Mesothelial cell of epicardium (in vitro differentiated cells): ENCODE measurements around the gene PFKL. TPM values are rescaled to one million over a fixed set of nuclear protein-coding genes. Genes with fewer than 3 reads are reported as not detected.
A peak's percentile ranks its signal among the peaks of the same experiment; 100 is the strongest.

Source experiments
- DNase-seq, 2 experiments: peaks; one replicate each; pipeline ENCODE4 v3.0.0; 2021; ENCODE audit warnings: low spot score in 2 of 2; ENCODE audit not compliant: unreplicated experiment in 2 of 2
- H3K27ac Mint-ChIP-seq: 2 replicates; pipeline ENCODE4 v1.8.0; 2021; ENCODE audit warnings: mixed read lengths
- H3K27me3 Mint-ChIP-seq: 2 replicates; pipeline ENCODE4 v1.8.0; 2021; ENCODE audit warnings: low read depth, mixed read lengths
- H3K36me3 Mint-ChIP-seq: 2 replicates; pipeline ENCODE4 v1.8.0; 2021; ENCODE audit warnings: mixed read lengths
- H3K4me1 Mint-ChIP-seq: 2 replicates; pipeline ENCODE4 v1.8.0; 2021; ENCODE audit warnings: mixed read lengths
- H3K4me3 Mint-ChIP-seq: 2 replicates; pipeline ENCODE4 v1.8.0; 2021; ENCODE audit warnings: mild to moderate bottlenecking, moderate library complexity, mixed read lengths
- H3K9me3 Mint-ChIP-seq: 2 replicates; pipeline ENCODE4 v1.8.0; 2021; ENCODE audit warnings: mixed read lengths
- CTCF ChIP-seq: fragments of 200-600 bp; sonication (generic); IDR thresholded peaks from one replicate; pipeline ENCODE4 v1.5.0; 2021; ENCODE audit warnings: antibody characterized with exemption; ENCODE audit not compliant: unreplicated experiment
- total RNA-seq: library from RNA; stranded (reverse); gene quantifications from 3 replicates; pipeline ENCODE4 v1.2.1, GENCODE V29; 2021

PFKL gene
- total RNA-seq, 1 donor from 2014 or later: 155 TPM

GRCh38 chr21:44331650-44332307 is 31.9 kb downstream of the PFKL start:
- Mint-ChIP-seq H3K4me3 (no peak overlapping the region), H3K9me3 (no peaks in the 10 kb centered on the region), H3K27ac (peak overlapping the region; percentile 81), H3K27me3 (no peaks in the 10 kb centered on the region), H3K4me1 (peaks cover 4% of the 10 kb centered on the region), H3K36me3 (peaks cover 2% of the 10 kb centered on the region)
- DNase-seq: no peak
- no peak for TF ChIP-seq CTCF

- no peak overlapping the region for H3K4me3 Mint-ChIP-seq
- no peaks in the 10 kb centered on the region for H3K27me3 Mint-ChIP-seq
- H3K9me3 Mint-ChIP-seq: no peaks in the 10 kb centered on the region
- peaks cover 2% of the 10 kb centered on the region for H3K36me3 Mint-ChIP-seq
- DNase-seq: no peak
- no peak for TF ChIP-seq CTCF
- peaks cover 5% of the 10 kb centered on the region for H3K4me1 Mint-ChIP-seq
- no peak overlapping the region for H3K27ac Mint-ChIP-seq
Observed at GRCh38 chr21:44332383-44332782, 32.5 kb downstream of the PFKL start.

GRCh38 chr21:44332965-44333364 is 33.1 kb downstream of the PFKL start:
- H3K9me3 Mint-ChIP-seq: no peaks in the 10 kb centered on the region
- no peak for DNase-seq
- peaks cover 11% of the 10 kb centered on the region for H3K4me1 Mint-ChIP-seq
- no peaks in the 10 kb centered on the region for H3K27me3 Mint-ChIP-seq
- H3K27ac Mint-ChIP-seq: no peak overlapping the region
- no peak for TF ChIP-seq CTCF
- H3K36me3 Mint-ChIP-seq: peaks cover 2% of the 10 kb centered on the region
- H3K4me3 Mint-ChIP-seq: no peak overlapping the region

- H3K4me3 Mint-ChIP-seq: no peak overlapping the region
- no peak for DNase-seq
Observed at GRCh38 chr21:44333509-44334328, 33.9 kb downstream of the PFKL start.

GRCh38 chr21:44334329-44335030 is 34.6 kb downstream of the PFKL start:
- H3K9me3 Mint-ChIP-seq: no peaks in the 10 kb centered on the region
- H3K27me3 Mint-ChIP-seq: no peaks in the 10 kb centered on the region
- no peak for TF ChIP-seq CTCF
- H3K36me3 Mint-ChIP-seq: peaks cover 2% of the 10 kb centered on the region
- H3K27ac Mint-ChIP-seq: no peak overlapping the region
- H3K4me1 Mint-ChIP-seq: peaks cover 17% of the 10 kb centered on the region
- H3K4me3 Mint-ChIP-seq: no peak overlapping the region
- no peak for DNase-seq

More at GRCh38 chr21:44333509-44334328, 33.9 kb downstream of the PFKL start:
- TF ChIP-seq CTCF: no peak
- H3K9me3 Mint-ChIP-seq: no peaks in the 10 kb centered on the region
- H3K36me3 Mint-ChIP-seq: peaks cover 2% of the 10 kb centered on the region
- H3K27me3 Mint-ChIP-seq: no peaks in the 10 kb centered on the region
- peaks cover 16% of the 10 kb centered on the region for H3K4me1 Mint-ChIP-seq
- no peak overlapping the region for H3K27ac Mint-ChIP-seq
